Endothelial cell of umbilical vein (primary cell): ENCODE data around the gene MAPRE2. TPM values are rescaled to one million over a fixed set of nuclear protein-coding genes. Genes with fewer than 3 reads are reported as not detected.

ENCODE experiments used
- BruUV-seq: library from RNA; stranded (reverse); fragments of 400-500 nt; replicated peaks from 2 replicates; lab custom pipeline; 2021; lab: Mats Ljungman, UMichigan
- CTCF ChIA-PET: fragments of 300-600, 350-600 bp; sonication (Branson Sonifier 250); formaldehyde crosslinking; loops from one replicate; lab custom pipeline; 2021; ENCODE audit warnings: antibody characterized with exemption, inconsistent platforms; lab: Charles Lee
- POLR2A ChIA-PET: fragments of 300-600, 350-600 bp; sonication (Branson Sonifier 250); formaldehyde crosslinking; loops from one replicate; lab custom pipeline; 2021; ENCODE audit warnings: antibody characterized with exemption, inconsistent platforms; lab: Charles Lee
- DNase-seq: peaks from one replicate; pipeline ENCODE4 v3.0.0-alpha.2; 2011; ENCODE audit warnings: low read depth, low spot score
- FAIRE-seq: peaks from 2 replicates; lab custom pipeline; 2011; peaks lifted over from hg19 to GRCh38; lab: Jason Lieb, UNC
- H2AFZ ChIP-seq: 2 replicates; pipeline ENCODE4 v1.6.0; 2012; ENCODE audit warnings: low read depth, low read length, control low read depth, inconsistent platforms
- H3K27ac ChIP-seq: 2 replicates; pipeline ENCODE4 v1.5.1; 2011; ENCODE audit warnings: low read depth, mild to moderate bottlenecking, control low read depth, low read length, moderate library complexity; ENCODE audit not compliant: insufficient read depth
- H3K27me3 ChIP-seq, 2 experiments: 2 replicates each; pipeline versions ENCODE4 v1.6.0 to v1.6.1; 2011; ENCODE audit warnings: low read length in 2 of 2, mixed read lengths in 1 of 2; ENCODE audit not compliant: control insufficient read depth in 2 of 2, insufficient read depth in 2 of 2
- H3K36me3 ChIP-seq, 2 experiments: 2 replicates in 1 of 2; 3 replicates in 1 of 2; pipeline ENCODE4 v1.5.1; 2011; ENCODE audit warnings: low read length in 2 of 2, mild to moderate bottlenecking in 1 of 2, moderate library complexity in 1 of 2; ENCODE audit not compliant: control insufficient read depth in 2 of 2, insufficient read depth in 2 of 2; ENCODE audit errors: extremely low read depth in 1 of 2
- H3K4me1 ChIP-seq: 3 replicates; pipeline ENCODE4 v1.5.1; 2011; ENCODE audit warnings: mild to moderate bottlenecking, low read length; ENCODE audit not compliant: control insufficient read depth, insufficient read depth; ENCODE audit errors: extremely low read depth
- H3K4me2 ChIP-seq: 2 replicates; pipeline ENCODE4 v1.6.1; 2011; ENCODE audit warnings: low read length, control low read depth, mixed read lengths; ENCODE audit not compliant: insufficient read depth
- H3K4me3 ChIP-seq, 3 experiments: fragments of 200-600 bp in 1 of 3; sonication (generic), shearing (Covaris generic) in 1 of 3; replicated peaks in 1 of 3; 2 replicates each; pipeline ENCODE4 v1.5.1; 2011 to 2016; ENCODE audit warnings: control low read depth in 3 of 3, low read length in 3 of 3, mild to moderate bottlenecking in 2 of 3, inconsistent platforms in 1 of 3, low read depth in 1 of 3, moderate library complexity in 1 of 3; ENCODE audit not compliant: insufficient read depth in 1 of 3
- H3K79me2 ChIP-seq: 2 replicates; pipeline ENCODE4 v1.6.0; 2012; ENCODE audit warnings: low read length, inconsistent platforms; ENCODE audit not compliant: control insufficient read depth, insufficient read depth
- H3K9ac ChIP-seq: replicated peaks from 2 replicates; pipeline ENCODE3; 2011; ENCODE audit warnings: low read length, control low read depth; ENCODE audit not compliant: insufficient read depth; ENCODE audit errors: extremely low read depth
- H3K9me1 ChIP-seq: replicated peaks from 3 replicates; pipeline ENCODE4 v1.6.0; 2011; ENCODE audit warnings: mild to moderate bottlenecking, low read length; ENCODE audit not compliant: control insufficient read depth, insufficient read depth; ENCODE audit errors: extremely low read depth
- H3K9me3 ChIP-seq: replicated peaks from 2 replicates; pipeline ENCODE4 v1.5.1; 2012; ENCODE audit warnings: low read length, inconsistent platforms; ENCODE audit not compliant: control insufficient read depth, insufficient read depth
- H4K20me1 ChIP-seq: replicated peaks from 2 replicates; pipeline ENCODE3; 2011; ENCODE audit warnings: mild to moderate bottlenecking, low read length; ENCODE audit not compliant: control insufficient read depth, insufficient read depth; ENCODE audit errors: extremely low read depth
- EZH2 ChIP-seq: IDR thresholded peaks from 2 replicates; pipeline ENCODE4 v1.6.1; 2012; ENCODE audit warnings: borderline replicate concordance, low read depth, mild to moderate bottlenecking, moderate library complexity, low read length, inconsistent platforms; ENCODE audit not compliant: severe bottlenecking
- FOS ChIP-seq: IDR thresholded peaks from 2 replicates; pipeline ENCODE4 v1.6.1; 2011; ENCODE audit warnings: mild to moderate bottlenecking, low read length, moderate library complexity, borderline replicate concordance; ENCODE audit not compliant: insufficient read depth
- GATA2 ChIP-seq: IDR thresholded peaks from 2 replicates; pipeline ENCODE4 v1.7.0; 2011; ENCODE audit warnings: low read depth, mild to moderate bottlenecking, moderate library complexity, mixed read lengths, low read length; ENCODE audit not compliant: insufficient read length, insufficient read depth
- JUN ChIP-seq: IDR thresholded peaks from 2 replicates; pipeline ENCODE4 v1.6.1; 2011; ENCODE audit warnings: borderline replicate concordance, low read depth; ENCODE audit not compliant: insufficient read length, insufficient read depth
- MYC ChIP-seq: IDR thresholded peaks from one replicate; pipeline ENCODE4 v1.6.1; 2011; ENCODE audit warnings: mild to moderate bottlenecking, low read depth, low read length
- POLR2A ChIP-seq: IDR thresholded peaks from 2 replicates; pipeline ENCODE4 v1.6.1; 2012; ENCODE audit warnings: low read depth, mild to moderate bottlenecking, control low read depth, low read length
- POLR2AphosphoS5 ChIP-seq: IDR thresholded peaks from 2 replicates; pipeline ENCODE4 v1.6.1; 2012; ENCODE audit warnings: low read depth, mild to moderate bottlenecking, control low read depth, low read length, moderate library complexity; ENCODE audit not compliant: insufficient read depth
- dilution Hi-C: fragments of 300-500 bp; cut with MboI; formaldehyde crosslinking; loops from one replicate; pipeline ENCODE4 v1.15.0; 2019; ENCODE audit warnings: low sequenced_read_pairs; ENCODE audit not compliant: extremely low pct_ligation_motif_present
- intact Hi-C: fragments of 100-400 bp; cut with micrococcal nuclease; formaldehyde crosslinking; loops from one replicate; pipeline ENCODE4 v1.10.0; 2022
- polyA plus RNA-seq, 4 experiments: library from polyadenylated mRNA; depleted of rRNA in 3 of 4; stranded (reverse) in 3 of 4; unstranded in 1 of 4; fragments of >200 nt; gene quantifications; 2 replicates each; pipeline versions ENCODE4 v1.2.1 to v1.2.3, GENCODE V29; 2011 to 2012; ENCODE audit warnings: missing spikeins in 1 of 4
- total RNA-seq: library from RNA; stranded (reverse); gene quantifications from 2 replicates; pipeline ENCODE4 v1.2.3, GENCODE V29; 2021
- TF ChIP-seq, protein P1 (sequence below), 2 donors: IDR thresholded peaks; 1 replicate in 1 of 2; 2 replicates in 1 of 2; pipeline ENCODE4 v1.5.1; 2011; ENCODE audit warnings: low read length in 2 of 2, mild to moderate bottlenecking in 2 of 2, moderate library complexity in 2 of 2, control low read depth in 1 of 2, inconsistent platforms in 1 of 2, low read depth in 1 of 2; ENCODE audit not compliant: insufficient read depth in 1 of 2; ENCODE audit errors: extremely low read depth in 1 of 2
- TF ChIP-seq, protein P2 (sequence below): IDR thresholded peaks from 2 replicates; pipeline ENCODE4 v1.6.1; 2011; ENCODE audit not compliant: insufficient read depth, insufficient read length

Gene MAPRE2
- total and polyA plus RNA-seq, 2 donors (not counting 3 experiments of a cell fraction or from before 2014, with no cell fraction given): 117 to 148 TPM

DNA sequence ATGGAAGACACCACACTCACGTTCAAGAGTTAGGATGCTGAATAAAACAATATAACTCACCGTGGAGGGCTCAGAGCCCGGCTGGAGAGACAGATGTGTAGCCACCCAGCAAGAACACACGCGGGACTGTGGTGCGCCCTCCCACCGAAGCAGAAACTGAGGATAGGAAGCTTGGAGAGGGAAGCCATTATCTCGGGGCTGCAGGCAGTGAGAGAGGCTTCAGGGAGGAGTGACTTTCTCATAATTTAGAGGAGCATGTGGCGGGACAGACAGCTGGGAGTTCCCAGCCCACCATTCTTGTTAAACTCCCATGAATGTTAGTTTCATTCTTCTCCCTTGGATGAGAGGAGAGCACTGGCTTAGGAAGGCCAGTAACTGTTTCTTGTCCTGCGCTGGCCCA, 96.4 kb downstream of the MAPRE2 start:
- Histone ChIP-seq H3K4me3 (no peak overlapping the region), H3K27ac (no peak overlapping the region), H3K9me1 (no peaks in the 10 kb centered on the region), H4K20me1 (no peaks in the 10 kb centered on the region), H3K4me1 (no peaks in the 10 kb centered on the region), H2AFZ (no peak overlapping the region), H3K36me3 (peaks cover 28 to 45% of the 10 kb centered on the region in 2 experiments), H3K4me2 (no peak overlapping the region), H3K9ac (no peak overlapping the region), H3K27me3 (no peaks in the 10 kb centered on the region), H3K79me2 (no peaks in the 10 kb centered on the region), H3K9me3 (no peaks in the 10 kb centered on the region)
- ChIA-PET CTCF (no interaction called here), POLR2A (no interaction called here)
- no peak for TF ChIP-seq EZH2
- TF ChIP-seq GATA2: no peak
- TF ChIP-seq, protein P1, sequence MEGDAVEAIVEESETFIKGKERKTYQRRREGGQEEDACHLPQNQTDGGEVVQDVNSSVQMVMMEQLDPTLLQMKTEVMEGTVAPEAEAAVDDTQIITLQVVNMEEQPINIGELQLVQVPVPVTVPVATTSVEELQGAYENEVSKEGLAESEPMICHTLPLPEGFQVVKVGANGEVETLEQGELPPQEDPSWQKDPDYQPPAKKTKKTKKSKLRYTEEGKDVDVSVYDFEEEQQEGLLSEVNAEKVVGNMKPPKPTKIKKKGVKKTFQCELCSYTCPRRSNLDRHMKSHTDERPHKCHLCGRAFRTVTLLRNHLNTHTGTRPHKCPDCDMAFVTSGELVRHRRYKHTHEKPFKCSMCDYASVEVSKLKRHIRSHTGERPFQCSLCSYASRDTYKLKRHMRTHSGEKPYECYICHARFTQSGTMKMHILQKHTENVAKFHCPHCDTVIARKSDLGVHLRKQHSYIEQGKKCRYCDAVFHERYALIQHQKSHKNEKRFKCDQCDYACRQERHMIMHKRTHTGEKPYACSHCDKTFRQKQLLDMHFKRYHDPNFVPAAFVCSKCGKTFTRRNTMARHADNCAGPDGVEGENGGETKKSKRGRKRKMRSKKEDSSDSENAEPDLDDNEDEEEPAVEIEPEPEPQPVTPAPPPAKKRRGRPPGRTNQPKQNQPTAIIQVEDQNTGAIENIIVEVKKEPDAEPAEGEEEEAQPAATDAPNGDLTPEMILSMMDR (IDR thresholded peaks at IDR 0.05; ENCODE audit: extremely low read depth in 1 of 2, insufficient read depth in 1 of 2, low read depth in 1 of 2, low read length in 2 of 2): no peak
- TF ChIP-seq JUN: no peak
- no peak for TF ChIP-seq FOS
- FAIRE-seq (no peak), DNase-seq (no peak)
- intact Hi-C loops (no loop called here), dilution Hi-C loops (no loop called here)
- BruUV-seq: no TSS peak

DNA sequence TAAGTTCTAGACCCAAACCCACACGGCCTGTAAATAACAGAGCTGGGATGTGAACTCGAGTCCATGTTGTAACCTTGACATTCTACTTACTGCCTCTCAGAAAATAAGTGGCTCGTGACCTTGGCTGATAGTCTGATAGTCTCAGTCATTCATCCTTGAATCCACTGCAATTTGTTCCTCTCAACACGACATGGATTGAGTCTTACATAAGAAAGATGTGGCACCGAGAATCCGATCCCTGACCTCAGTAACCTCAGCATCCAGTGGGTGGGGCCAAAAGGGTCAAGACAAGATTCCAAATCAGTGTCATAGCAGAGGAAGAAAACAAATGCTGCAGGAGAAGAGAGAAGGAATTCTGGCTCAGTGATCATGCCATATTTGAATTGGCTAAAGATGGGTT, 97.6 kb downstream of the MAPRE2 start:
- H3K27ac ChIP-seq: no peak overlapping the region
- H3K4me1 ChIP-seq: no peaks in the 10 kb centered on the region
- no peak overlapping the region for H3K4me3 ChIP-seq
- no peaks in the 10 kb centered on the region for H3K79me2 ChIP-seq
- intact Hi-C loops: no loop called here
- no peak overlapping the region for H2AFZ ChIP-seq
- no peaks in the 10 kb centered on the region for H4K20me1 ChIP-seq
- H3K27me3 ChIP-seq: no peaks in the 10 kb centered on the region
- no peak overlapping the region for H3K9ac ChIP-seq
- ChIA-PET POLR2A (no interaction called here), CTCF (interaction anchor here (2.5 kb wide), 1 partner anchor 133 kb away, joined by 10 read pairs; no protein-coding TSS in a partner anchor)
- BruUV-seq: no TSS peak
- H3K4me2 ChIP-seq: no peak overlapping the region
- H3K36me3 ChIP-seq: peaks cover 28 to 42% of the 10 kb centered on the region in 2 experiments
- no peaks in the 10 kb centered on the region for H3K9me3 ChIP-seq
- H3K9me1 ChIP-seq: no peaks in the 10 kb centered on the region
- TF ChIP-seq MYC (no peak), EZH2 (no peak), POLR2A (no peak), FOS (no peak), JUN (no peak), POLR2AphosphoS5 (no peak), GATA2 (no peak)
- TF ChIP-seq, protein P1 (IDR thresholded peaks at IDR 0.05; ENCODE audit: extremely low read depth in 1 of 2, insufficient read depth in 1 of 2, low read depth in 1 of 2, low read length in 2 of 2): no peak
- TF ChIP-seq, protein P2, sequence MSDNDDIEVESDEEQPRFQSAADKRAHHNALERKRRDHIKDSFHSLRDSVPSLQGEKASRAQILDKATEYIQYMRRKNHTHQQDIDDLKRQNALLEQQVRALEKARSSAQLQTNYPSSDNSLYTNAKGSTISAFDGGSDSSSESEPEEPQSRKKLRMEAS: no peak
- dilution Hi-C loops: no loop called here
- DNase-seq (no peak), FAIRE-seq (no peak)
